ENCODE results near the gene ZGRF1.

GRCh38 chr4:112642526-112642925, 5.8 kb upstream of the ZGRF1 start:
- TF ChIP-seq CTCF (IDR thresholded peaks at IDR 0.05) (no peak), EP300 (IDR thresholded peaks at IDR 0.05) (no peak)

Measured in tibial nerve (tissue), 4 donors.